Upper lobe of left lung (tissue), 4 donors: ENCODE data around the gene WWC1.

Experiments
- EP300 ChIP-seq, 4 donors: sonication (generic); formaldehyde crosslinking; IDR thresholded peaks; one replicate each; pipeline ENCODE4 v1.5.1; 2017; ENCODE audit warnings: antibody characterized with exemption in 4 of 4, control low read depth in 2 of 4
- POLR2A ChIP-seq, 4 donors: fragments of 450-650 bp; IDR thresholded peaks; one replicate each; pipeline ENCODE4 v1.5.1; 2016 to 2017; ENCODE audit warnings: antibody characterized with exemption in 4 of 4, mild to moderate bottlenecking in 2 of 4
- POLR2AphosphoS5 ChIP-seq, 2 donors: sonication (generic); formaldehyde crosslinking; IDR thresholded peaks; one replicate each; pipeline ENCODE4 v1.5.1; 2017; ENCODE audit warnings: antibody characterized with exemption in 2 of 2
- TF ChIP-seq, protein P1 (sequence below), 6 experiments: fragments of 450-650 bp in 4 of 6; fragments of 200-600 bp in 2 of 6; sonication (generic) in 2 of 6; IDR thresholded peaks; one replicate each; pipeline ENCODE4 v1.5.1; 2016 to 2019; ENCODE audit warnings: antibody characterized with exemption in 6 of 6

DNA sequence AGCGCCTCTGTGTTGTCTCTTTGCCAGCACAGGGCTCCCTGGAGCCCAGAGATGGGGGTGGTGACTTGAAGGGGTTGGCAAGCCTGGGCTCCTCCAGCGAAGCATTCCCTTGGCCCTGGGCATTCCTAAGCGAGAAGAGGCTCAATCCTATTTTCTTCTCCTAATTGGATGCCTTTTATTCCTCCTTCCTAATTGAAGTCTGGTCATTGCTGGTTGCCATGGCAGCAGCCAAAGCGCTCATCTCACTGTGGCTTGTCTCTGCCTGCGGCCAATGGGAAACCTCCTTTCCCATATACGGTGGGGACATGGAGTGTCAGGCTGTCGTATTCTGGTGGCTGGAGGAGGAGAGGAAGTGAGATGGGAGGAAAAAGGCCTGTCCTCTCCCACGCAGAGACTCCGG is 142.6 kb downstream of the WWC1 start:
- TF ChIP-seq, protein P1, sequence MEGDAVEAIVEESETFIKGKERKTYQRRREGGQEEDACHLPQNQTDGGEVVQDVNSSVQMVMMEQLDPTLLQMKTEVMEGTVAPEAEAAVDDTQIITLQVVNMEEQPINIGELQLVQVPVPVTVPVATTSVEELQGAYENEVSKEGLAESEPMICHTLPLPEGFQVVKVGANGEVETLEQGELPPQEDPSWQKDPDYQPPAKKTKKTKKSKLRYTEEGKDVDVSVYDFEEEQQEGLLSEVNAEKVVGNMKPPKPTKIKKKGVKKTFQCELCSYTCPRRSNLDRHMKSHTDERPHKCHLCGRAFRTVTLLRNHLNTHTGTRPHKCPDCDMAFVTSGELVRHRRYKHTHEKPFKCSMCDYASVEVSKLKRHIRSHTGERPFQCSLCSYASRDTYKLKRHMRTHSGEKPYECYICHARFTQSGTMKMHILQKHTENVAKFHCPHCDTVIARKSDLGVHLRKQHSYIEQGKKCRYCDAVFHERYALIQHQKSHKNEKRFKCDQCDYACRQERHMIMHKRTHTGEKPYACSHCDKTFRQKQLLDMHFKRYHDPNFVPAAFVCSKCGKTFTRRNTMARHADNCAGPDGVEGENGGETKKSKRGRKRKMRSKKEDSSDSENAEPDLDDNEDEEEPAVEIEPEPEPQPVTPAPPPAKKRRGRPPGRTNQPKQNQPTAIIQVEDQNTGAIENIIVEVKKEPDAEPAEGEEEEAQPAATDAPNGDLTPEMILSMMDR (IDR thresholded peaks at IDR 0.05): no peak
- TF ChIP-seq POLR2AphosphoS5 (IDR thresholded peaks at IDR 0.05) (no peak), EP300 (IDR thresholded peaks at IDR 0.05) (no peak), POLR2A (IDR thresholded peaks at IDR 0.05) (no peak)
